Skeletal muscle satellite cell (primary cell): ENCODE results near the gene GPR157.
"Not testable (repeated sequence)": the region's sequence is repeated elsewhere in the genome, so short reads cannot be mapped to it uniquely, and the experiment has no call there.

Experiments used
- H3K27me3 ChIP-seq: 2 replicates; pipeline ENCODE4 v1.7.0; 2013; ENCODE audit warnings: low read length; ENCODE audit not compliant: control insufficient read depth, insufficient read depth
- H3K36me3 ChIP-seq: 2 replicates; pipeline ENCODE4 v1.7.0; 2013; ENCODE audit warnings: mild to moderate bottlenecking, control low read depth, low read length; ENCODE audit not compliant: insufficient read depth
- H3K4me1 ChIP-seq: 2 replicates; pipeline ENCODE4 v1.7.0; 2013; ENCODE audit warnings: low read length; ENCODE audit not compliant: control insufficient read depth, insufficient read depth
- H3K4me2 ChIP-seq: 2 replicates; pipeline ENCODE4 v1.7.0; 2013; ENCODE audit warnings: mild to moderate bottlenecking, low read length
- H3K4me3 ChIP-seq: 2 replicates; pipeline ENCODE4 v1.7.0; 2013; ENCODE audit warnings: low read length
- H3K9ac ChIP-seq: 2 replicates; pipeline ENCODE4 v1.7.0; 2013; ENCODE audit warnings: mild to moderate bottlenecking, low read depth, low read length, moderate library complexity
- H3K9me3 ChIP-seq: replicated peaks from 2 replicates; pipeline ENCODE4 v1.7.0; 2013; ENCODE audit warnings: mild to moderate bottlenecking, control low read depth, low read length

GPR157 gene

DNA sequence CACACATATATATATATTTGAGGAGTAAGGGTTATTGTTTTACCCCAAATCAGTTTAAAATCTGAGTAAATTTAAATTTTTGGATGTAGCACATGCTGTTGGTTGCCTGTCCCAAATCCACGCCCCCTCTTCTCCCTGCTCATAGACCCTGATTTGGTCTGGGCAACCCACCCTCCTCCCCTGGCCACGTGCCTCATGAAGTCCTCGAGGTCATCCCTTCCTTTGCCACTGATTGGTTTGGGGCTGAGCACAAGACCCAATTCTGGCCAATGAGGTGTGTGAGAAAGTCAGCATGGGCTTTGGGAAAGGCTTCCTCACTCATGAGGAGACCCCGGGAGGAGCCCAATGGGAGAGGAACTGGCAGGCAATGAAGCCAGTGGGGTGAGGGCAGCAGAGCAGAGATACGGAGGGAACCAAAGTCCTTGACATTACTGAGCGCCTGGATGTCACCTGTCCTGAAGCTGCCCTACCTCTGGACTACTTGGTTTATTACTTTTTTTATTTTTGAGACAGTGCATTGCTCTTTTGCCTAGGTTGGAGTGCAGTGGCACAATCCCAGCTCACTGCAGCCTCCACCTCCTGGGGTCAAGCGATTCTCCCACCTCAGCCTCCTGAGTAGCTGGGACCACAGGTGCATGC lies 31.3 kb upstream of the GPR157 start:
- no peak overlapping the region for H3K4me3 ChIP-seq
- peaks cover 31% of the 10 kb centered on the region for H3K36me3 ChIP-seq
- H3K4me2 ChIP-seq = no peak overlapping the region
- no peaks in the 10 kb centered on the region for H3K27me3 ChIP-seq
- no peak overlapping the region for H3K9ac ChIP-seq
- peaks cover 29% of the 10 kb centered on the region for H3K4me1 ChIP-seq
- no peaks in the 10 kb centered on the region for H3K9me3 ChIP-seq

DNA sequence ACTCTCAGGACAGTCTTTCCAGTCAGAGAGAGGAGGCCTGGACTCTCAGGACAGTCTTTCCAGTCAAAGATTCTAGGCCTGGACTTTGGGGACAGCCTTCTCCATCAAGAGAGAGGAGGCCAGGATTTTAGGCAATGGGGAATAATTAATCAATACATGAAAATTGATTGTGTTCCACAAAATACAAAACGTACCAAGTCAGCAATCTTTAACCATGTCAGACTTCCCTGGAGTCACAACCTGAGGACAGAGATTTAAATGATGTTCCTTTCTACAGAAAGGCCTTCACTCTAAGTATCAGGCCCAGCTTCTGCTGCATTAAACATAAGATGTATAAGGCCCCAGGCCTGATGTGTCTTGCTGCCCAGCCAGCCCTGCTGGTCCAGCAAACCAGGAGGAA lies 27.0 kb upstream of the GPR157 start:
- Histone ChIP-seq H3K9ac (no peak overlapping the region), H3K36me3 (peaks cover 47% of the 10 kb centered on the region), H3K9me3 (no peaks in the 10 kb centered on the region), H3K4me3 (no peak overlapping the region), H3K4me2 (no peak overlapping the region), H3K4me1 (peaks cover 7% of the 10 kb centered on the region), H3K27me3 (no peaks in the 10 kb centered on the region)

DNA sequence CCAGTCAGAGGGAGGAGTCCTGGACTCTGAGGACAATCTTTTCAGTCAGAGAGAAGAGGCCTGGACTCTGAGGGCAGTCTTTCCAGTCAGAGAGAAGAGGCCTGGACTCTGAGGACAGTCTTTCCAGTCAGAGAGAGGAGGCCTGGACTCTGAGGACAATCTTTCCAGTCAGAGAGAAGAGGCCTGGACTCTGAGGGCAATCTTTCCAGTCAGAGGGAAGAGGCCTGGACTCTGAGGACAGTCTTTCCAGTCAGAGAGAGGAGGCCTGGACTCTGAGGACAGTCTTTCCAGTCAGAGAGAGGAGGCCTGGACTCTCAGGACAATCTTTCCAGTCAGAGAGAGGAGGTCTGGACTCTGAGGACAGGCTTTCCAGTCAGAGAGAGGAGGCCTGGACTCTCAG lies 26.5 kb upstream of the GPR157 start:
- H3K4me3 ChIP-seq, H3K9me3 ChIP-seq: not testable (repeated sequence)
- peaks cover 49% of the 10 kb centered on the region for H3K36me3 ChIP-seq

GRCh38 chr1:9153152-9153551 lies 24.2 kb upstream of the GPR157 start:
- Histone ChIP-seq H3K27me3 (no peaks in the 10 kb centered on the region), H3K9me3 (no peaks in the 10 kb centered on the region), H3K4me3 (no peak overlapping the region), H3K9ac (no peak overlapping the region), H3K4me1 (peaks cover 21% of the 10 kb centered on the region), H3K36me3 (peaks cover 52% of the 10 kb centered on the region), H3K4me2 (no peak overlapping the region)

More for the DNA sequence above, 26.5 kb upstream of the GPR157 start:
- H3K4me2 ChIP-seq, H3K9ac ChIP-seq, H3K27me3 ChIP-seq: not testable (repeated sequence)
- H3K4me1 ChIP-seq = peaks cover 12% of the 10 kb centered on the region

DNA sequence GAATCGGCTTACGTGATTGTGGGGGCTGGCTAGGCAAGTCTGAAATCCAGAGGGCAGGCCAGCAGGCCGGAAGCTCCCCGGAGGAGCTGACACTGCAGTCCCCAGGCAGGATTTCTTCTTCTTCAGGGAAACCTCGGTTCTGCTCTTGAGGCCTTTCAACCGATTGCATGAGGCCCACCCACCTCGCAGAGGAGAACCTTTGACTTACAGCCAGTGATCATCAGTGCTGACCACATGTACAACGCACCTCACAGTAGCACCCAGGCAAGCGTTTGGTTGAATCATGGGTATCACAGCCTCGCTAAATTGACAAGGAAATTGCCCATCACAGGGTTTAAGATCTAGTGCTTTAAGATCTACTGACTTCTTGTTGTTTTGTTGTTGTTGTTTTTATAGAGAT lies 23.6 kb upstream of the GPR157 start:
- no peak overlapping the region for H3K9ac ChIP-seq
- H3K4me1 ChIP-seq = peaks cover 21% of the 10 kb centered on the region
- H3K9me3 ChIP-seq = no peaks in the 10 kb centered on the region
- H3K27me3 ChIP-seq = no peaks in the 10 kb centered on the region
- H3K4me3 ChIP-seq = no peak overlapping the region
- peaks cover 50% of the 10 kb centered on the region for H3K36me3 ChIP-seq
- H3K4me2 ChIP-seq = no peak overlapping the region

GRCh38 chr1:9151328-9151860 lies 22.5 kb upstream of the GPR157 start:
- peaks cover 40% of the 10 kb centered on the region for H3K36me3 ChIP-seq
- H3K4me2 ChIP-seq = no peak overlapping the region
- H3K4me1 ChIP-seq = peaks cover 21% of the 10 kb centered on the region
- H3K4me3 ChIP-seq = no peak overlapping the region
- H3K9me3 ChIP-seq = no peaks in the 10 kb centered on the region
- H3K27me3 ChIP-seq = no peaks in the 10 kb centered on the region
- H3K9ac ChIP-seq = peak overlapping the region; percentile 18

GRCh38 chr1:9150582-9151327 lies 21.9 kb upstream of the GPR157 start:
- no peaks in the 10 kb centered on the region for H3K9me3 ChIP-seq
- no peaks in the 10 kb centered on the region for H3K27me3 ChIP-seq
- H3K36me3 ChIP-seq = peaks cover 40% of the 10 kb centered on the region
- no peak overlapping the region for H3K4me2 ChIP-seq
- H3K4me3 ChIP-seq = no peak overlapping the region
- H3K9ac ChIP-seq = peak overlapping the region; percentile 18
- H3K4me1 ChIP-seq = peaks cover 21% of the 10 kb centered on the region

- peak overlapping the region; percentile 2 for H3K9ac ChIP-seq
- no peak overlapping the region for H3K4me2 ChIP-seq
- peaks cover 43% of the 10 kb centered on the region for H3K36me3 ChIP-seq
- H3K4me3 ChIP-seq = no peak overlapping the region
- no peaks in the 10 kb centered on the region for H3K9me3 ChIP-seq
- H3K4me1 ChIP-seq = peaks cover 21% of the 10 kb centered on the region
- H3K27me3 ChIP-seq = no peaks in the 10 kb centered on the region
Observed at GRCh38 chr1:9149837-9150581, 21.1 kb upstream of the GPR157 start.

DNA sequence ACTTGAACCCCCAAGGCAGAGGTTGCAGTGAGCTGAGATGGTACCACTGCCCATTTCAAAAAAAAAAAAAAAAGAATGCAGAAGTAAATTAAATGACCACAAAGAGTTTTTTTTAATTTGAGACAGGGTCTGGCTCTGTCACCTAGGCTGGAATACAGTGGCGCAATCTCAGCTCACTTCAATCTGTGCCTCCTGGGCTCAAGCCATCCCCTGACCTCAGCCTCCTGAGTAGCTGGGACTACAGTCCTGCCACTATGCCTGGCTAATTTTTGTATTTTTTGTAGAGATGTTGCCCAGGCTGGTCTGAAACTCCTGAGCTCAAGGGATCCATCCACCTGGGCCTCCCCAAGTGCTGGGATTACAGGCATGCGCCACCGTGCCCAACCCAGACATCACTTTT lies 20.2 kb upstream of the GPR157 start:
- no peak overlapping the region for H3K4me2 ChIP-seq
- no peaks in the 10 kb centered on the region for H3K9me3 ChIP-seq
- H3K36me3 ChIP-seq = peaks cover 43% of the 10 kb centered on the region
- no peaks in the 10 kb centered on the region for H3K27me3 ChIP-seq
- no peak overlapping the region for H3K9ac ChIP-seq
- no peak overlapping the region for H3K4me3 ChIP-seq
- H3K4me1 ChIP-seq = peaks cover 21% of the 10 kb centered on the region

- no peak overlapping the region for H3K9ac ChIP-seq
- H3K27me3 ChIP-seq = no peaks in the 10 kb centered on the region
- peaks cover 26% of the 10 kb centered on the region for H3K36me3 ChIP-seq
- H3K4me2 ChIP-seq = no peak overlapping the region
- H3K4me3 ChIP-seq = no peak overlapping the region
- H3K9me3 ChIP-seq = no peaks in the 10 kb centered on the region
- H3K4me1 ChIP-seq = peaks cover 23% of the 10 kb centered on the region
Observed at GRCh38 chr1:9146156-9146555, 17.3 kb upstream of the GPR157 start.

GRCh38 chr1:9145714-9146113 lies 16.8 kb upstream of the GPR157 start:
- Histone ChIP-seq H3K4me2 (no peak overlapping the region), H3K4me3 (no peak overlapping the region), H3K9me3 (no peaks in the 10 kb centered on the region), H3K27me3 (no peaks in the 10 kb centered on the region), H3K9ac (no peak overlapping the region), H3K4me1 (peaks cover 18% of the 10 kb centered on the region), H3K36me3 (peaks cover 22% of the 10 kb centered on the region)
